ENCODE results near the gene BRD4.

DNA sequence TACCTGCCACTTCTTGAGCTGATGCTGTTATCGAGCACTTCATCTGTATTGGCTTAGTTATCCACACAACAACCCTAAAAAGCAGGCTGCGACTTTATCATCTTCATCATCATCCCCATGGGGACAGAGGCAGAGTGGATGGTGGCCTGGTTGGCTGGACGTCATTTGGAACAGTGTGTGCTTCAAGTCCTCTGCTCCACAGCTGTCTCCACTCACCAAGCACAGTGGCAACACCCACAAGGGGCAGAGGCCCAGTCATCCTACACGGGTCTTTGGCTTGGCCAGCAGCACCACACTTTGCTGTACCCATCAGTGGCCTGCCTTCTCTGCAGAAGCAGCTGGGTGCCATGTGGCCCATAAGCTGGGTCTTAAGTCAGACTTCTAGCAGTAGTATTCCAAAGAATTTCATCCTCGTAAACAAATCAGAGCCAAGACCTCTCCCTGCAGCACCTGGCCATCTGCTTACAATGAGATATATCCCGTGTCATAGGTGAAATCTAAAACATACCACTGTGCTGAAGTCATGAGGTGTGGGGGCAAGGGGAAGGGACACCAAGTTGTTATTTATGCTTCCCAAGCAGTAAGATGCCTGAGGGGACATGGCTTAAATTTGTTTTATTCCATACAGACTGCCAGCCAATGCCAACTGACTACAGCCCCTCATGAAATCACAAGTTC is 52.2 kb downstream of the BRD4 start:
- TF ChIP-seq POLR2A (IDR thresholded peaks at IDR 0.05; ENCODE audit: low read depth, low read length) (no peak), MYC (IDR thresholded peaks at IDR 0.05; ENCODE audit: low read depth, low read length) (no peak), POLR2AphosphoS5 (IDR thresholded peaks at IDR 0.05; ENCODE audit: insufficient read depth, low read depth, low read length) (no peak)
- TF ChIP-seq, protein P1, sequence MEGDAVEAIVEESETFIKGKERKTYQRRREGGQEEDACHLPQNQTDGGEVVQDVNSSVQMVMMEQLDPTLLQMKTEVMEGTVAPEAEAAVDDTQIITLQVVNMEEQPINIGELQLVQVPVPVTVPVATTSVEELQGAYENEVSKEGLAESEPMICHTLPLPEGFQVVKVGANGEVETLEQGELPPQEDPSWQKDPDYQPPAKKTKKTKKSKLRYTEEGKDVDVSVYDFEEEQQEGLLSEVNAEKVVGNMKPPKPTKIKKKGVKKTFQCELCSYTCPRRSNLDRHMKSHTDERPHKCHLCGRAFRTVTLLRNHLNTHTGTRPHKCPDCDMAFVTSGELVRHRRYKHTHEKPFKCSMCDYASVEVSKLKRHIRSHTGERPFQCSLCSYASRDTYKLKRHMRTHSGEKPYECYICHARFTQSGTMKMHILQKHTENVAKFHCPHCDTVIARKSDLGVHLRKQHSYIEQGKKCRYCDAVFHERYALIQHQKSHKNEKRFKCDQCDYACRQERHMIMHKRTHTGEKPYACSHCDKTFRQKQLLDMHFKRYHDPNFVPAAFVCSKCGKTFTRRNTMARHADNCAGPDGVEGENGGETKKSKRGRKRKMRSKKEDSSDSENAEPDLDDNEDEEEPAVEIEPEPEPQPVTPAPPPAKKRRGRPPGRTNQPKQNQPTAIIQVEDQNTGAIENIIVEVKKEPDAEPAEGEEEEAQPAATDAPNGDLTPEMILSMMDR (IDR thresholded peaks at IDR 0.05; ENCODE audit: extremely low read depth in 1 of 2, insufficient read depth in 1 of 2, low read depth in 1 of 2, low read length in 2 of 2): no peak
